GM12891 (cell line): Measurements from ENCODE around the gene AIFM3.

Experiments used
- PAX5 ChIP-seq: IDR thresholded peaks from 2 replicates; pipeline ENCODE4 v1.6.1; 2011; ENCODE audit warnings: low read length, moderate library complexity, mild to moderate bottlenecking; ENCODE audit not compliant: insufficient read depth, severe bottlenecking
- POLR2A ChIP-seq: IDR thresholded peaks from 2 replicates; pipeline ENCODE4 v1.6.1; 2011; ENCODE audit warnings: low read depth, low read length, control low read depth
- POLR2AphosphoS5 ChIP-seq: IDR thresholded peaks from 2 replicates; pipeline ENCODE4 v1.6.1; 2011; ENCODE audit warnings: low read depth, low read length, control low read depth
- POU2F2 ChIP-seq: IDR thresholded peaks from 2 replicates; pipeline ENCODE4 v1.6.1; 2011; ENCODE audit warnings: low read depth, mild to moderate bottlenecking, control low read depth, low read length, moderate library complexity
- SPI1 ChIP-seq: IDR thresholded peaks from 2 replicates; pipeline ENCODE4 v1.6.1; 2011; ENCODE audit warnings: low read depth, low read length, control low read depth
- TAF1 ChIP-seq: IDR thresholded peaks from 2 replicates; pipeline ENCODE4 v1.6.1; 2011; ENCODE audit warnings: low read depth, low read length, control low read depth

GRCh38 chr22:20983081-20983771, 16.2 kb downstream of the AIFM3 start:
- TF ChIP-seq POLR2A (no peak), TAF1 (no peak), POU2F2 (no peak), SPI1 (no peak), POLR2AphosphoS5 (no peak), PAX5 (no peak)
